NCI-H748 (cell line): Measurements from ENCODE around the gene CTSZ.
"Not testable (repeated sequence)": the region's sequence is repeated elsewhere in the genome, so short reads cannot be mapped to it uniquely, and the experiment has no call there.

Experiments
- DNase-seq: peaks from one replicate; lab custom pipeline; 2025; ENCODE audit not compliant: unreplicated experiment; lab: John Stamatoyannopoulos, UW

CTSZ gene

GRCh38 chr20:58950603-58951002 lies 56.5 kb downstream of the CTSZ start:
- DNase-seq, result no peak

GRCh38 chr20:58947797-58948388 lies 59.2 kb downstream of the CTSZ start:
- not testable (repeated sequence) for DNase-seq

- no peak for DNase-seq
Measured at GRCh38 chr20:58945965-58946631, 61.0 kb downstream of the CTSZ start.
